Erythroblast (primary cell): ENCODE data around the gene TK1.
A peak's percentile ranks its signal among the peaks of the same experiment; 100 is the strongest.

Experiments
- DNase-seq, 2 experiments: peaks; one replicate each; lab custom pipeline; 2025; lab: John Stamatoyannopoulos, UW
- GATA1 ChIP-seq: IDR thresholded peaks from 2 replicates; pipeline ENCODE4 v1.6.1; 2011; ENCODE audit warnings: low read depth, mild to moderate bottlenecking, control low read depth, low read length, moderate library complexity
- POLR2A ChIP-seq: IDR thresholded peaks from 2 replicates; pipeline ENCODE4 v1.6.1; 2011; ENCODE audit warnings: mild to moderate bottlenecking, low read length

TK1 gene

GRCh38 chr17:78133971-78134898, 52.6 kb downstream of the TK1 start:
- peak; percentile 75 to 76 for DNase-seq

DNA sequence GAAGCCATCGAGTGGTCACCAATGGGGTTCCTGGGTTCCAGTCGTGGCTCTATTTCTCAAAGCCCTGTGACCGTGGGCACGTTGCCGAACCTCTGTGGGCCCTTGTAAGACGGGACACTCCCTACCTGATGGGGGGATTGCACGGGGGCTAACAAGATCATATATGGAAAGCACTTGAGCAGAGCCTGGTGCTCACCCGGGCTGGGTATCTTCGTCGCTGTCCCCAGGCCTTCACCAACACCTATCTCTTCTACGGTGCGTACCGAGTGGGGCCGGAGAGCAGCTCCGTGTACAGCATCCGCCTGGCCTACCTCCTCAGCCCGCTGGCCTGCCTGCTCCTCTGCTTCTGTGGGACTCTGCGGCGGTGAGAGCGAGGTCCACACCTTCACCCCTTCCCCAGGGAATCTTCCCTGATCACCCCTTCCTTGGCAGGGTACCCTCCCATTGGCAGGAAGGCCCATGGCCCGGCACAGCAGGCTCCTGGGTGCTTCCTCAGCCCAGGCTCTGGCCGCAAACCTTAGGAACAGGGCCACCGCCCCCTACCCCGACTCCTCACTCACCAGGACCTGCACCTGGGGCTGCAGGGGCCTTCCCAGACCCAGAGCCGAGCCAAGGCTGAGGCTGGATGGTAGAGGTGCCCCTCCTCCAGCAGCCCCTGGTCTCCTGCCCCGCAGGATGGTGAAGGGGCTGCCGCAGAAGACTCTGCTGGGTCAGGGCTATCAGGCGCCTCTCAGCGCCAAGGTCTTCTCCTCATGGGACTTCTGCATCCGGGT, 53.5 kb downstream of the TK1 start:
- DNase-seq, result no peak
- no peak for TF ChIP-seq POLR2A
- no peak for TF ChIP-seq GATA1

More at GRCh38 chr17:78133971-78134898, 52.6 kb downstream of the TK1 start:
- TF ChIP-seq GATA1 (no peak), POLR2A (no peak)

DNA sequence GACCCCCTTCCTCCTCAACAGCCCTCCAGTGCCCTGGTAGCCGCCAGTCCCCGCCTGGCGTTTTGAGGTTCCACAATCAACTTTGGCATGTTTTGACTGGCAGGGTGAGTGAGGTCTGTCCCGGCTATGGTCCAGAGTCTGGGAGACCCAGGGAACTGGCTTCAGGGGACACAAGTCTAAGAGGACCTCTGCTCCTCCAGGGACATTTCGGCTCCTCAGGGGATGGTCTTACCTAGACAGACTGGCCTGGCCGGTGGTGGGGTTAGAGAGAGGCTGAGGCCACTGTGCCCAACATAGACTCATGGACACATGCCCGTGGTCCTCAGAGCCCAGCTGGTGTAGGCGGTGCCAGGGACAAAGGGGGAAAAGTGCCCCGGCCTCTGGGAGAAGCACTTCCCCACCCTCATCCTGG, 54.1 kb downstream of the TK1 start:
- TF ChIP-seq GATA1 (no peak), POLR2A (no peak)
- DNase-seq, result no peak

DNA sequence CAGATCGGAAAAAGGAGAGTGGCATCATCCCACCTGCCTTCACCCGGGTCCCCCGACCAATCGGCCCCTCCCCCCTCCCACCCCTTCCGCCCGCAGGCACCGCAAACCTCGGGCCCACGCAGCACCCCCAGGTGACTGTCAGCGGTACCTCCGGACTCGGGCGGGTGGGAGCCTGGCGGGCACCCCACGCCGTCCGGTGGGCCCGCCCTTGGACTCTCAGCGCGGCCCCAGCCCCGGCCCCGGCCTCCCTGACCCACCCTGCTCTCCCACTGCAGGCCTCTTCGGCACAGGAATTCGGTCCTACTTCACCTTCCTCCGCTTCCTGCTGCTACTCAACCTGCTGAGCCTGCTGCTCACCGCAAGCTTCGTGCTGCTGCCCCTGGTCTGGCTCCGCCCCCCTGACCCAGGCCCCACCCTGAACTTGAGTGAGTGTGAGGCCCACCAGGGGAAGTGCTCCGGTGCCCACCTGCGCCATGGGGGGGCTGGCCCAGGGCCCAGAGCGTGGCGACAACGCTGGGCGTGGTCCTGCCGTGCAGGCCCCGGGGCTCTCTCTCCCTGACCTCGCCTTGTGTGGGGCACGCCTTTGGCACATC, 54.7 kb downstream of the TK1 start:
- TF ChIP-seq GATA1 (no peak), POLR2A (no peak)
- DNase-seq, result peak; percentile 65 to 69

DNA sequence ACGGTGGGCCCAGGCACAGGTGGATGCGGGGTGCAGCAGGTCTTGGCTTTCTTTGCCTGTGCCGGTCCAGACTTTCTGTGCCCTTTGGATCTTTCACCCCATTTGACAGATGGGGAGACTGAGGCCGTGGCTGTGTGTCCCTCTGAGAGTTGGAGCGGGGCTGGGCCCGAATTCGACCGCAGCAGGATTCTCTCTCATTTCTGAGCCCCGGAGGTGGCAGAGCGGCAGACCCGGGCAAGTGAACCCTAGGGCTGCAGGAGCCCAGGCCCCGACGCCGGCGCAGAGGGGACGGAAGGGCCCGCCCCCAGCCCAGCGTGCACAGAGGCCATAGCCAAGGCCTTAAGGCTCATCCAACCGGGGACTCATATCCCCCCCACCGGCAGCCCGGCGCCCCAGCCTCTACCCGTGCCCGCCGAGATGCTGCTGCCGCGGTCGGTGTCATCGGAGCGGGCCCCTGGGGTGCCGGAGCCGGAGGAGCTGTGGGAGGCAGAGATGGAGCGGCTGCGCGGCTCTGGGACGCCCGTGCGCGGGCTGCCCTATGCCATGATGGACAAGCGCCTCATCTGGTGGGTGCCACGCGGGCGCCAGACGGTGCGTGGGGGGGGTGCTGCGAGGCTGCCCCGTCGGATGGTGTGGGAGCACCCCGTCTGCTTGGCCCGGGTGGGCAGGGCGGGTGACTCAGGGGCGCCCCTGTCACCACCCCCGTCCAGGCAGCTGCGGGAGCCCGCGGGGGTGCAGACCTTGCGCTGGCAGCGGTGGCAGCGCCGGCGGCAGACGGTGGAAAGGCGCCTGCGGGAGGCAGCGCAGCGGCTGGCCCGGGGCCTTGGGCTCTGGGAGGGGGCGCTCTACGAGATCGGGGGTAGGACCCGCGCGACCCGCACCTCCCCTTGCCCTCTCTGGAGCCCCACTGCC, 55.4 kb downstream of the TK1 start:
- no peak for TF ChIP-seq POLR2A
- TF ChIP-seq GATA1, result no peak
- peak; percentile 53 to 74 for DNase-seq

- TF ChIP-seq POLR2A (peak; percentile 54), GATA1 (no peak)
- no peak for DNase-seq
These were observed 56.3 kb downstream of the TK1 start, which contains the start of gene TMC8 for GRCh38 chr17:78130437-78131101. Gene TMC8 (plus strand): TSS chr17:78130771. CDS start chr17:78131589, 818 bp downstream.

DNA sequence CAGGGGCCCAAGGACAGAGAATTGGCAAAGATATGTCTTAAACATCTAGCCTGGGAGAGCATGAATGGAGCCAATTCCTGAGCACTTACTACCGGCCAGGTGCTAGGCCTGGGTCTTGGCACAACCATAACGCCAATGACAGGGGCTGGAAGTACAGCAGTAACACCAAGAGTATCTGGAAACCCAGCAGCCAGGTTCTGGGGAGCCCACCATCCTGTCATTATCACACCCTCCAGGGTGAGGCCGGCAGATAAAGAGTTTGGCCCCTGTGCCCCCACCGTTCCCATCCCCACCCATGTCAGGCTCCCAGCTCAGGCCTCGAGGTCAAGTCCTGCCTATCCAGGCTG, 56.8 kb downstream of the TK1 start:
- no peak for TF ChIP-seq POLR2A
- TF ChIP-seq GATA1, result no peak
- DNase-seq, result peak; percentile 84 to 94

- DNase-seq, result peak; percentile 59 to 64
- TF ChIP-seq GATA1 (no peak), POLR2A (no peak)
These were observed 57.3 kb downstream of the TK1 start for GRCh38 chr17:78129351-78130089.

DNA sequence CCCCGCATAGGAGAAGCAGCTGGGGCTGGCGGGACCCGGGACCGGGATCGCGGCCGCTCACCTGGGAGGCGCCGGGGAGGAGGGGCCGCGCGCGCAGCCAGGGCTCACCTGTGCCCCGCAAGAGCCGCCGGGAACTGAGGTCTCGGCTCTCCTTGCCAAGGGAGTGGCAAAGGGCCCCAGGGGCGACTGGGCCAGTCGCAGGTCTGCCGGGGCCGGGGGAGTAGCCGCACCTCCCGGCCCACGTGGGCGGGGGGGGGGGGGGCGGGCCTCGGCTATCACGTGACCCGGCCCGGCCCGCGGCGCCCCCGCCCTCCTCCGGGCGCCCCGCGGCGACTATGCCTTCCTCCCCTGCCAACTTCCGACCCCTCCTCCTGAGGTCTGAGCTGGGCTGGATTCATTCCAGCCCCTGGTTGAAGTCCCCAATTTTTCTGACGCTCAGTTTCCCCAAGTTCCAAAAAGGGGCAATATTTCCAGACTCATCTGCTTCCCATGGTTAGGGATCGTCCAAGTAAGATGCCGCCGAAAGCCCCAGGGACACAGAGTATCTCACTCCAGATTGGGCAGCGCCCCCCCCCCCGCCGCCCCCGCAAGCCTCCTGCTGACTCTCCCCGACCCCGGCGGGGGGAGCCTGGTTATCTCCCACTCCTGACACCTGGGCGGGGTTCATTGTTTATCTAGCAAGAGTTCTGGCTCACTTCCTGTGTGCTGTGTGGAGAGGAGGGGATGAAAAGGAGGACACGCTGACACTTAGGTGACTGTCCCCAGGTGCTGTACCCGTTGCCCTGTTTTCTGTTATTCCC, 58.1 kb downstream of the TK1 start, which contains the start of gene TMC6:
TSS of gene TMC6 (minus strand) at position 205 of the 800 bp plus-strand sequence. CDS start 1,923 bp downstream, outside the sequence.
- TF ChIP-seq GATA1, result no peak
- TF ChIP-seq POLR2A, result peak; percentile 33
- DNase-seq, result peak; percentile 89 to 96

- DNase-seq, result peak; percentile 61 to 70
- TF ChIP-seq POLR2A, result peak; percentile 5
- no peak for TF ChIP-seq GATA1
These were observed 58.8 kb downstream of the TK1 start for GRCh38 chr17:78127888-78128550.
